ENCODE measurements around the gene CHST6.
"Not testable (repeated sequence)": the region's sequence is repeated elsewhere in the genome, so short reads cannot be mapped to it uniquely, and the experiment has no call there.

CHST6 gene

GRCh38 chr16:75502916-75503605 is 7.8 kb upstream of the CHST6 start:
- DNase-seq (ENCODE audit: low read depth), result no peak

DNA sequence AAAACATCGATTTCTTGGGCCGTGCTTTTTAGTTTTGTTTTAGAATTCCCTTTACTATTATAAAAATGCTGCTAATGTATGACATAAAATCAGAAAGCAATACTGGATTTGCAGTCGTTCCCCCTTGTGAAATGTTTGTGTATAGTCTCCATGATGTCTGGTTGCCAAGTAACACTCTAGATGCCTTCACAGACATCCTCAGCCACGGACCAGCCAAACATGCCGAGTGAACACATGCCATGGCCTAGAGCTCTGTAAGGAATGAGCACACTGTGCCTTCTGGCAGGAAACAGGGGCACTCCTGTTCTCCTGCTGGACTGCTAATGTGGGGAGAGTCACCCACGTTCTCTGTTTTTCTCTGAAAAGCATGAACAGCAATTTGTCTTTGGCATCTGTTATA is 6.6 kb upstream of the CHST6 start:
- peak; percentile 54 for DNase-seq (ENCODE audit: low read depth)

- DNase-seq (ENCODE audit: low read depth), result no peak
These were observed 6.1 kb upstream of the CHST6 start for GRCh38 chr16:75501359-75501758.

- not testable (repeated sequence) for DNase-seq (ENCODE audit: low read depth)
These were observed 3.5 kb upstream of the CHST6 start for GRCh38 chr16:75498605-75499322.

- no peak for DNase-seq (ENCODE audit: low read depth)
These were observed 2.3 kb upstream of the CHST6 start for GRCh38 chr16:75497558-75497957.

- no peak for DNase-seq (ENCODE audit: low read depth)
These were observed 573 bp downstream of the CHST6 start for GRCh38 chr16:75494661-75495075.

DNA sequence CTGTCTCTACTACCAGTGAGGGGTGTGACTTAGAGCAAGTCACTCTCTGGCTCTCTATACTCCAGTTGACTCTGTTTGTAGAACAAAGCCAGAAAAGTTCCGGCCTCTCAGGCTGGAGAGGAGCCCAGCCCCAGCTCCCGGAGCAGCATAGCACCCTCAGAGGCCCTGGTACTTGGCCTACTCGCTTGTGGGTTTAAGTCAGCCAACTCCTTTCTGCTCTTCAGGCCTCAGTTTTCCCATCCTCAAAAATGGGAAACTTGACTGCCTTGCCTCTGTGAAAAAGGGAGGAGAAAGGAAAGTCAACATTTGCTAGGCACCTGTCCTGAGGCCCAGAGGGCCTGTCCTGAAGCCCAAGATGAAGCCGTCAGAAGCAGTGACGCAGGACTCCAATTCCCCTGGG is 1.1 kb downstream of the CHST6 start:
- DNase-seq (ENCODE audit: low read depth), result no peak

GRCh38 chr16:75491876-75492275 is 3.4 kb downstream of the CHST6 start:
- no peak for DNase-seq (ENCODE audit: low read depth)

GRCh38 chr16:75488322-75488721 is 6.9 kb downstream of the CHST6 start:
- no peak for DNase-seq (ENCODE audit: low read depth)

DNA sequence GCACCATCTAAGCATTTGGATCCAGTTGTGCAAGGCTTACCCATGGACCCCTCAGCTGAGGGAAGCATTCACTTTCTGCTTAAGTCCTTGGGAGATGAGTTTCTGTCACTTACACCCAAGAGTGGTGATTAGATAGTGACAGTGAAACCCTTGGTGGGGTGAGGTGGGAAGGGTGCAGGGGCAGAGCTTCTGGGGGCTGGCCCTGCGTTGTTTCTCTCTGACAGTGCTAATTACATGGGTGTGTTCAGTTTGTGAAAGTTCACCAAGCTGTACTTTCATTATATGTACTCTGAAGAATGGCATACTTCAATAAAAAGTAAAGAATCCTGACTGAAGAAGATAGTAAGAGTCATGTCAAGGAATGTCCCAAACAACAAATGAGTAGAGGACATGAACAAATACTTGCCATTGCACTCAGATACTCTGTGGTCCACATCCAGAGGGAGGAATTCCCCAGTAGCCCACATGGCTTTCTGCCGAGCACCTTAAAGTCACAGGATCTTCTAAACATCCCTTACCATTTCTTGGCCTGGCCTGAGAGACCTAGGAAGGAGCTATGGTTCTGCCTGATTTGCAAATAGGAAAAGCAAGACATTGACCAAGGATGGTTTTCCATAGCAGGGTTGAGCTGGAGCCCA is 8.4 kb downstream of the CHST6 start:
- no peak for DNase-seq (ENCODE audit: low read depth)

DNA sequence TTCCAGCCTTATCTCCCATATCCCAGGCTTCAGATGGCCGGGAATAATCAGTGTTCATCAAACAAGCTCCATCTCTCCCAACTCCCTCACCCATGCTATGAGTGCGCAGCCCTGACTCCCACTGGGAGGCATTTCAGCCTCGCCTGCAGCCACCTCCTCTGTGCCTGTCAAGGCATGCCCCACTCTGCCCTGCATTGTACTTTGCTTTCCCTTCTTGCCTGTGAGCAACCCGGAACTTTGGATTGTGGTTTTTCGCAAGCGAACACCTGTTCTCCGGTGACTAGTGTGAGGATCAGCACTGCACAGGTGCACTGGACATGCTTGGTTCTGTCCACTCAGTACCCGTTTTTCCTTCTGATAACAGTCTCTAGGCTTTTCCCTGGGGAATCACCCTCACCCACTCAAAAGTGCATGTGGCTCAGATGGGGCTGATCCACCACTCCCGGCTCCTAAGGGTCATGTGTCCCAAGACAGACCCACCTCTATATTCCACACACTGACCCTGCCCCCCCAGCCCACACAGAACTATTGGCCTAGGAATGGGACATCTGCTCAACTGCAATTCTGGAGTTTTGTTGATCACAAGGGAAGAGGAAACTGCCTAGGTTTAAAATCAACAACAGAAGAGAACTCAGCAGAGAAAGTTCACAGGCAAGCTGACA is 9.1 kb downstream of the CHST6 start:
- no peak for DNase-seq (ENCODE audit: low read depth)

DNA sequence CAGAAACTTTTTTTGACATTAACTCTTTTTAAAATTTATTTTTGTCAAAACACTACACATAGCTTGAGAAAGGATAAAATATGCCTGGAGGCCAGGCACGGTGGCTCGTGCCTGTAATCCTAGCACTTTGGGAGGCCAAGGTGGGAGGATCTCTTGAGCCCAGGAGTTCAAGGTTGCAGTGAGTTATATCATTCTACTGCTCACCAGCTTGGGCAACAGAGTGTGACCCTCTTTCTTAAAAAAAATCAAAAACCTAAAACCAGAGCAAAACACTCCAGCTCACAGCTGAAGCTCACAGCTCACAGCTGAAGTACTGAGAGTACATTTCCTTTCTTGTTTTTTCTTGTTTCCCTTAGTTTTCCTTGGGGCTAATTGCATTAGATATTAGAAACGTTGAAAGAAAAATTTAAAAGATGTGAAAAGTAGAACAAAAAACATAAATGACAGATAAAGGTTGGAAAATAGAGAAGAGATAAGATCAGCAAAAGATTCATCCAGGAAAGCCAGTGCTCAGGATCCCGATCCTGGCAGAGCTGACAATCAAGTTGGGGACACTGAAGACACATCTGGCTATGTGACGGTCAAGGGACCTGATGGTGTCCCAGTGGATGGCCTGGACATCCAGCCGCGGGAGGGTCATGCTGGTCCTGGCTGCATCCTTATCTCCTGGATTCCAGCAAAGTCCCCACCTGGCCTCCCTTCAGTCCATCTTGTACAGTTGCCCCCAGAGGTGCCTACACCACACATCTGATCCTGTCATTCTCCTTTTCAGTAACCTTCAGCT is 9.8 kb downstream of the CHST6 start:
- no peak for DNase-seq (ENCODE audit: low read depth)

DNA sequence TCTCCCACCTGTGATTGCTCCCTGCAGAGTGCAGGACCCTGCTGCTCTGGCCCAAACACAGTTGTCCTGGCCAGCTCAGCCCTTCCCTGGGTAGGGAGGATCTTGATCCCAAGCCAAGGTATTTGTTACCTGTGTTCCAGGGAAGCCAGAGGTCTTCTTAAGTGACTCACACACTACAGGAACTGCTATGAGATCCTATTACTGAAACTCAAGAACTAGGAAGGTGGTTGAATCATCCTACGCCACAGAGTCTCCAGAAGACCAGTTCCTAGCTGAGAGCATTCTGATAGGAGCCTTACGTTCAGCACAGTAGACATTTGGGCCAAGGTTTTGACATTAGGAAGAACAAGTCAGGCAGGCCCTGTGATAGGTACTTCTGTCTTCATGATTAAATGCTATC is 12.0 kb downstream of the CHST6 start:
- DNase-seq (ENCODE audit: low read depth), result no peak

DNA sequence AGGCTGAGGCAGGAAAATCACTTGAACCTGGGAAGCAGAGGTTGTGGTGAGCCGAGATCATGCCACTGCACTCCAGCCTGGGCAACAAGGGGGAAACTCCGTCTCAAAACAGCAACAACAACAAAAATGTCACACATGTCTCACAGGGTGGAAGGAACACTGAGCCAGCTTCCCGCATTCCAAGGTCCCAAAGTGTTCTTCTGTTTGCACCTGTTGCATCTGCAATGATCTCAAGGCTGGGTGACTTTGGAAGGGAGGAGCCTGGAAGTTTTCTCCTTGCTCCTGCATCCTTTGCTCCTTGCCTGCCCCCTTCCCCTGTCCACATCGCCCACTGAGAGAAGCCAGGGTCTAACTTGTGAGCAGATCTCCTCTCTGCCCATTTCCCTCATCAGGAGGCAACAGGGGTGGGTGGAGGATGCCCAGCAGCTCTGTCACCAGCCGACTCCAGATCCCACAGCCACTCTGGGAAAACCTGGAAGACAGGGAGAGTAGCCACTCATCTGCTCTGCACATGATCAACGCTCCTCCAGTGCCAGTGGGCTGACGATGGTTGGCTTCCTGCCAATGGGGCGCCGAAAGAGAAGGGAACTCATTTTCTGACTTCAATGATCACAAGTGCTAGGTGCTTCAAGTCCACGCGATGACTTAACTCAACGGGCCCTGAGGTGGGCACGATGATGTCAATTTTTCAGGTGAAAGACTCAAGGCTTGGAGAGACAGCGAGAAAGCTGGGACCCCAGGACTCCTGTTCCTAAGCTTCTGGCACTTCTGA is 12.6 kb downstream of the CHST6 start:
- no peak for DNase-seq (ENCODE audit: low read depth)

- no peak for DNase-seq (ENCODE audit: low read depth)
These were observed 13.8 kb downstream of the CHST6 start for GRCh38 chr16:75481475-75481874.

GRCh38 chr16:75479421-75479990 is 15.7 kb downstream of the CHST6 start:
- no peak for DNase-seq (ENCODE audit: low read depth)

DNA sequence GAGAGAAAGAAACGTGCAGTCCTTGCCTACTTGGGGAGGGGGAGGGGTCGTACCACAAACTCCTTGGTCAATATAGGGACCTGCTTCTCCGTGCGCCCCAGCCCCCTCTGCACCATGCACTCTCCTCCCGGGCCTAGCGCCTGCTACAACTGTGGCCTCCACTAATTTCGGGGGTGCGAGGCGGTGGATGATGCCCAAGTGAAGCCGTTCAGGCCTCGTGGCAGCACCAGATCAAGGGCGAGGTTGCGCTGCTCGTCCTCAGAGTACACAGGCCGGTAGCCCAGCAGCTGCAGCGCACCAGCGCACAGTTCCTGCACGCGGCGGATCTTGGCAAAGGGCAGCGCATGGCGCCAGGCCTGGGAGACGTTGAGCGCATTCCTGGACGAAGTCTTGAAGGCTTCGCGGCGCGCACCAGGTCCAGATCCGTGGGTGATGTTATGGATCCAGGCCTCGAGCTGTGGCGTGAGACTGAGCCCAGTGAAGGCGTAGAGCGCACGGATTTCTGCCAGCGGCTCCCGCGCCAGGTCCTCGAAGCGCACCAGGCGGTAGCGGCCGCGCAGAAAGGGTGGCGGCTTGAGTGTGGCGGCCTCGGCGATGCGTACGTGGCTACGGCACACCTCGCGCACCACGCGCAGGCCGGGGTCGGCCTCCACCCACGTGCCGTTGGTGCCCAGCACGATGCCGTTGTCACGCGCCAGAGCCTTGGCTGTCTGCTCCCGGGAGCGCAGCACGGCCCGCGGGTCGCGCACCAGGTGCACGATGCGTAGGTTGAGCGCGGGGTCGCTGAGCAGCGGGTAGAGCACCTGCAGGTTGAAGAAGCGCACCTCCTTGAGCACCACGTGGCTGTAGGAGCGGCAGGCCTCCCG is 16.5 kb downstream of the CHST6 start:
- no peak for DNase-seq (ENCODE audit: low read depth)

GRCh38 chr16:75477680-75478473 is 17.4 kb downstream of the CHST6 start:
- no peak for DNase-seq (ENCODE audit: low read depth)

GRCh38 chr16:75476817-75477216 is 18.4 kb downstream of the CHST6 start:
- DNase-seq (ENCODE audit: low read depth), result no peak

All from fibroblast of the conjunctiva (primary cell).